GM21717 (cell line): Measurements from ENCODE around the gene EGF.

Source experiments
- ATAC-seq: cut with Tn5 transposase; IDR thresholded peaks from one replicate; pipeline ENCODE4 v1.9.1; 2021; ENCODE audit warnings: mild to moderate bottlenecking, moderate library complexity; ENCODE audit not compliant: unreplicated experiment

EGF gene

GRCh38 chr4:109953556-109953955 lies 40.9 kb downstream of the EGF start:
- no peak for ATAC-seq

GRCh38 chr4:109955146-109955545 lies 42.5 kb downstream of the EGF start:
- no peak for ATAC-seq

GRCh38 chr4:109957227-109957626 lies 44.5 kb downstream of the EGF start:
- no peak for ATAC-seq

GRCh38 chr4:109959195-109959594 lies 46.5 kb downstream of the EGF start:
- ATAC-seq, result peak; percentile 58

- ATAC-seq, result no peak
Observed at GRCh38 chr4:109962401-109962800, 49.7 kb downstream of the EGF start.

- ATAC-seq, result no peak
Observed at GRCh38 chr4:109966891-109967481, 54.3 kb downstream of the EGF start.

- ATAC-seq, result peak; percentile 59
Observed at GRCh38 chr4:109967798-109968520, 55.3 kb downstream of the EGF start.

GRCh38 chr4:109969087-109969486 lies 56.4 kb downstream of the EGF start:
- ATAC-seq, result no peak

GRCh38 chr4:109969919-109970318 lies 57.2 kb downstream of the EGF start:
- ATAC-seq, result peak; percentile 50

- no peak for ATAC-seq
Observed at GRCh38 chr4:109972786-109973528, 60.3 kb downstream of the EGF start.

- ATAC-seq, result no peak
Observed at GRCh38 chr4:109973529-109973905, 60.8 kb downstream of the EGF start.

GRCh38 chr4:109976189-109976588 lies 63.5 kb downstream of the EGF start:
- ATAC-seq, result no peak

GRCh38 chr4:109977854-109978501 lies 65.3 kb downstream of the EGF start:
- no peak for ATAC-seq

GRCh38 chr4:109978704-109979454 lies 66.2 kb downstream of the EGF start:
- ATAC-seq, result no peak

- no peak for ATAC-seq
Observed at GRCh38 chr4:109979920-109980717, 67.4 kb downstream of the EGF start.

- ATAC-seq, result no peak
Observed at GRCh38 chr4:109981936-109982335, 69.3 kb downstream of the EGF start.

- no peak for ATAC-seq
Observed at GRCh38 chr4:109982521-109982920, 69.8 kb downstream of the EGF start.

- no peak for ATAC-seq
Observed at GRCh38 chr4:109985993-109986974, 73.6 kb downstream of the EGF start.

GRCh38 chr4:109989044-109989443 lies 76.4 kb downstream of the EGF start:
- ATAC-seq, result no peak
